HepG2 (cell line): ENCODE measurements around the gene TBX3. TPM values are rescaled to one million over a fixed set of nuclear protein-coding genes. Genes with fewer than 3 reads are reported as not detected.

Experiments
- ARNTL ChIP-seq: sonication (generic); formaldehyde crosslinking; IDR thresholded peaks from 2 replicates; pipeline ENCODE4 v1.4.0; 2020; ENCODE audit warnings: mild to moderate bottlenecking, missing genetic modification reagents
- CAMTA2 ChIP-seq: sonication (generic); formaldehyde crosslinking; IDR thresholded peaks from 2 replicates; pipeline ENCODE4 v1.4.0; 2020; ENCODE audit warnings: mild to moderate bottlenecking, missing genetic modification reagents, borderline replicate concordance
- ELF4 ChIP-seq: sonication (generic); formaldehyde crosslinking; IDR thresholded peaks from 2 replicates; pipeline ENCODE4 v1.5.0; 2020; ENCODE audit warnings: missing genetic modification reagents, mild to moderate bottlenecking, moderate library complexity, borderline replicate concordance
- FOXJ3 ChIP-seq: sonication (generic); formaldehyde crosslinking; IDR thresholded peaks from 2 replicates; pipeline ENCODE4 v1.4.0; 2020; ENCODE audit warnings: missing genetic modification reagents, mild to moderate bottlenecking, borderline replicate concordance
- KAT7 ChIP-seq: IDR thresholded peaks from 2 replicates; pipeline ENCODE4 v1.6.1; 2018; ENCODE audit warnings: borderline replicate concordance, missing compliant biosample characterization
- KLF16 ChIP-seq, 2 experiments: sonication (generic) in 1 of 2; formaldehyde crosslinking in 1 of 2; IDR thresholded peaks; 2 replicates each; pipeline versions ENCODE4 v1.6.1 to v1.8.0; 2016 to 2023; ENCODE audit warnings: missing genetic modification reagents in 2 of 2, missing compliant biosample characterization in 1 of 2
- MEIS2 ChIP-seq: sonication (generic); formaldehyde crosslinking; IDR thresholded peaks from 2 replicates; pipeline ENCODE4 v1.9.0; 2021; ENCODE audit warnings: mild to moderate bottlenecking, missing genetic modification reagents
- PPARG ChIP-seq: conservative IDR thresholded peaks from 2 replicates; pipeline ENCODE4 v1.6.1; 2016; ENCODE audit warnings: missing biosample characterization, missing genetic modification reagents
- RBM22 ChIP-seq: fragments of 200-400 bp; formaldehyde crosslinking; optimal IDR thresholded peaks from 2 replicates; pipeline ENCODE3; 2017; ENCODE audit warnings: mild to moderate bottlenecking, low read length, moderate library complexity
- SMARCC2 ChIP-seq: fragments of 450-650 bp; IDR thresholded peaks from 2 replicates; pipeline ENCODE4 v1.6.1; 2017; ENCODE audit warnings: antibody characterized with exemption, mild to moderate bottlenecking
- SRY ChIP-seq: sonication (generic); formaldehyde crosslinking; IDR thresholded peaks from 2 replicates; pipeline ENCODE4 v1.8.0; 2022; ENCODE audit warnings: mild to moderate bottlenecking, missing genetic modification reagents
- TBP ChIP-seq: sonication (generic); formaldehyde crosslinking; IDR thresholded peaks from 2 replicates; pipeline ENCODE4 v1.5.0; 2020; ENCODE audit warnings: missing genetic modification reagents
- TOE1 ChIP-seq: sonication (generic); formaldehyde crosslinking; IDR thresholded peaks from 2 replicates; pipeline ENCODE4 v1.4.0; 2020; ENCODE audit warnings: mild to moderate bottlenecking, missing genetic modification reagents
- TSC22D2 ChIP-seq: sonication (generic); formaldehyde crosslinking; IDR thresholded peaks from 2 replicates; pipeline ENCODE4 v1.5.1; 2020; ENCODE audit warnings: missing genetic modification reagents, mild to moderate bottlenecking, borderline replicate concordance
- YEATS4 ChIP-seq: sonication (generic); formaldehyde crosslinking; IDR thresholded peaks from 2 replicates; pipeline ENCODE4 v1.4.0; 2020; ENCODE audit warnings: missing genetic modification reagents, borderline replicate concordance
- ZFP82 ChIP-seq: sonication (generic); formaldehyde crosslinking; IDR thresholded peaks from 2 replicates; pipeline ENCODE4 v1.5.1; 2020; ENCODE audit warnings: mild to moderate bottlenecking, missing genetic modification reagents, borderline replicate concordance
- ZNF101 ChIP-seq: sonication (generic); formaldehyde crosslinking; IDR thresholded peaks from 2 replicates; pipeline ENCODE4 v1.4.0; 2020; ENCODE audit warnings: mild to moderate bottlenecking, low read depth, missing genetic modification reagents, borderline replicate concordance
- ZNF543 ChIP-seq: sonication (generic); formaldehyde crosslinking; IDR thresholded peaks from 2 replicates; pipeline ENCODE4 v1.4.0; 2020; ENCODE audit warnings: mild to moderate bottlenecking, missing genetic modification reagents
- ZNF564 ChIP-seq: sonication (generic); formaldehyde crosslinking; IDR thresholded peaks from 2 replicates; pipeline ENCODE4 v1.8.1; 2023; ENCODE audit warnings: mild to moderate bottlenecking, missing genetic modification reagents
- ZNF878 ChIP-seq: sonication (generic); formaldehyde crosslinking; IDR thresholded peaks from 2 replicates; pipeline ENCODE4 v1.8.1; 2023; ENCODE audit warnings: mild to moderate bottlenecking, missing genetic modification reagents, moderate library complexity
- polyA plus RNA-seq, 8 experiments: library from polyadenylated mRNA; depleted of rRNA in 3 of 8; stranded (reverse) in 7 of 8; unstranded in 1 of 8; fragments of >200 nt; fragmentation: Illumina TruSeq in 4 of 8; extraction: Trizol in 4 of 8; gene quantifications; 2 replicates each; pipeline versions ENCODE4 v1.2.1 to v1.2.3, GENCODE V29; 2011 to 2016; ENCODE audit warnings: low read depth in 4 of 8, missing spikeins in 1 of 8, mixed read lengths in 1 of 8; ENCODE audit not compliant: insufficient read depth in 1 of 8
- total RNA-seq, 5 experiments: library from RNA; depleted of rRNA; stranded (reverse); fragments of >200 nt; fragmentation: Illumina TruSeq; extraction: Trizol; gene quantifications; 2 replicates each; pipeline ENCODE4 v1.2.3, GENCODE V29; 2016; ENCODE audit warnings: low read depth in 1 of 5
- TF ChIP-seq, protein P1 (sequence below): sonication (generic); formaldehyde crosslinking; IDR thresholded peaks from 2 replicates; pipeline ENCODE4 v1.8.1; 2022; ENCODE audit warnings: low read depth, mild to moderate bottlenecking, missing genetic modification reagents
- TF ChIP-seq, protein P2 (sequence below): sonication (generic); formaldehyde crosslinking; IDR thresholded peaks from 2 replicates; pipeline ENCODE4 v1.5.0; 2020; ENCODE audit warnings: missing genetic modification reagents
- TF ChIP-seq, protein P3 (sequence below): sonication (generic); formaldehyde crosslinking; IDR thresholded peaks from 2 replicates; pipeline ENCODE4 v1.8.1; 2023; ENCODE audit warnings: mild to moderate bottlenecking, inconsistent platforms, moderate library complexity, missing genetic modification reagents, borderline replicate concordance
- TF ChIP-seq, protein P4 (sequence below): IDR thresholded peaks from 2 replicates; pipeline ENCODE4 v1.6.1; 2016; ENCODE audit warnings: missing compliant biosample characterization, missing genetic modification reagents, borderline replicate concordance

TBX3 gene
- total and polyA plus RNA-seq, 2 of the 13 experiments (the other 11 are each of a cell fraction or from before 2014, with no cell fraction given) = 27.1 to 42.4 TPM

DNA sequence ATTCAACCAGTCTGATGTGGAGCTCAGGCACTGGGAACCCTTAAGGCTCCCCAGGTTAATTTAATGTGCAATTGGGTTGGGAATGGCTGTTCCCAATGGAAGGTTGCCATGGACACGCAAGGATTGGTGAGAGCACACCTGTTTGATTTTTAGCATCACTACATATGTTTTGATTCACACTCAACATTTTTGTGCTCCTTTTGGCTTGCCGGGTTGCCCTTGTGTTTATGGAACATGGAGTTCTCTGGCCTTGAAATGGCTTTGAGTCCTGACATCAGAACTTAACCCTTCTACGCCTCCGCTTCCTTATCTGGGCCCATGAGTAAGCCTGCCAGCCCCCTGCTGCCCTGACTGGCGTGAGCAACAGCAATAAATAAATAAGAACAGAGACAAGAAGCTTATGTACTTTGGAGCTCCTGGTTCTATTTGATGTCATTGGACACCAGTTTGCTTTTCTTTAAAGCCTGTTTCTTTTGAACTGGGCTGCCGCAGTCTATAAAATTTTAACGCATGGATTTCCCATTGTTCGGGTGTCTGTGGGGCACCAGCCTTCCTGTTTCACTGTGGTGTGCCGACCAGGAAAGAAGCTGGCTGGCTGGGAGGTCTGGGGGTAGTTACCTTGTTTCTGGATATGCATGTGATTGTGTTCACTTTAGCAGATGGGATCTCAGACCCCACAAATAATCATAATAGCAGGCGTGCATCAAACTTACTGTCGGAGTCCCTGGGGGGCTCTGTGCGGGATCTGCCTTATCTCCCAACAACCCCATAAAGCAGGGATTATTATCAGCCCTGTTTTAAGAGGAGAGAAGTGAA lies 27.8 kb downstream of the TBX3 start (continued):
- TF ChIP-seq KLF16 (CRISPR knock-in tag; IDR thresholded peaks at IDR 0.05) = peak in 1 of 2 experiments; percentile 61; a peak in 1 of 4 replicates
- TF ChIP-seq ZNF543 (CRISPR knock-in tag) = peak; percentile 42; the same call in 1 of the 2 replicates
- TF ChIP-seq ZFP82 (CRISPR knock-in tag) = no peak
- 0 out of 2 replicates have a peak, but pooled peaks have one; percentile 37 for TF ChIP-seq ARNTL (CRISPR knock-in tag)
- TF ChIP-seq ZNF101 = no peak
- peak; percentile 70 for TF ChIP-seq MEIS2 (CRISPR knock-in tag)
- TF ChIP-seq, protein P1, sequence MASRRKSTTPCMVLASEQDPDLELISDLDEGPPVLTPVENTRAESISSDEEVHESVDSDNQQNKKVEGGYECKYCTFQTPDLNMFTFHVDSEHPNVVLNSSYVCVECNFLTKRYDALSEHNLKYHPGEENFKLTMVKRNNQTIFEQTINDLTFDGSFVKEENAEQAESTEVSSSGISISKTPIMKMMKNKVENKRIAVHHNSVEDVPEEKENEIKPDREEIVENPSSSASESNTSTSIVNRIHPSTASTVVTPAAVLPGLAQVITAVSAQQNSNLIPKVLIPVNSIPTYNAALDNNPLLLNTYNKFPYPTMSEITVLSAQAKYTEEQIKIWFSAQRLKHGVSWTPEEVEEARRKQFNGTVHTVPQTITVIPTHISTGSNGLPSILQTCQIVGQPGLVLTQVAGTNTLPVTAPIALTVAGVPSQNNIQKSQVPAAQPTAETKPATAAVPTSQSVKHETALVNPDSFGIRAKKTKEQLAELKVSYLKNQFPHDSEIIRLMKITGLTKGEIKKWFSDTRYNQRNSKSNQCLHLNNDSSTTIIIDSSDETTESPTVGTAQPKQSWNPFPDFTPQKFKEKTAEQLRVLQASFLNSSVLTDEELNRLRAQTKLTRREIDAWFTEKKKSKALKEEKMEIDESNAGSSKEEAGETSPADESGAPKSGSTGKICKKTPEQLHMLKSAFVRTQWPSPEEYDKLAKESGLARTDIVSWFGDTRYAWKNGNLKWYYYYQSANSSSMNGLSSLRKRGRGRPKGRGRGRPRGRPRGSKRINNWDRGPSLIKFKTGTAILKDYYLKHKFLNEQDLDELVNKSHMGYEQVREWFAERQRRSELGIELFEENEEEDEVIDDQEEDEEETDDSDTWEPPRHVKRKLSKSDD = 0 out of 2 replicates have a peak, but pooled peaks have one; percentile 60
- TF ChIP-seq TBP = no peak
- TF ChIP-seq ELF4 (CRISPR knock-in tag) = no peak
- no peak for TF ChIP-seq ZNF878 (CRISPR knock-in tag)
- TF ChIP-seq ZNF564 (CRISPR knock-in tag) = no peak
- peak; percentile 13; the same call in 1 of the 2 replicates for TF ChIP-seq KAT7 (CRISPR knock-in tag)
- no peak for TF ChIP-seq SRY (CRISPR knock-in tag)
- TF ChIP-seq, protein P2, sequence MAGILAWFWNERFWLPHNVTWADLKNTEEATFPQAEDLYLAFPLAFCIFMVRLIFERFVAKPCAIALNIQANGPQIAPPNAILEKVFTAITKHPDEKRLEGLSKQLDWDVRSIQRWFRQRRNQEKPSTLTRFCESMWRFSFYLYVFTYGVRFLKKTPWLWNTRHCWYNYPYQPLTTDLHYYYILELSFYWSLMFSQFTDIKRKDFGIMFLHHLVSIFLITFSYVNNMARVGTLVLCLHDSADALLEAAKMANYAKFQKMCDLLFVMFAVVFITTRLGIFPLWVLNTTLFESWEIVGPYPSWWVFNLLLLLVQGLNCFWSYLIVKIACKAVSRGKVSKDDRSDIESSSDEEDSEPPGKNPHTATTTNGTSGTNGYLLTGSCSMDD (CRISPR knock-in tag) = no peak
- TF ChIP-seq, protein P3, sequence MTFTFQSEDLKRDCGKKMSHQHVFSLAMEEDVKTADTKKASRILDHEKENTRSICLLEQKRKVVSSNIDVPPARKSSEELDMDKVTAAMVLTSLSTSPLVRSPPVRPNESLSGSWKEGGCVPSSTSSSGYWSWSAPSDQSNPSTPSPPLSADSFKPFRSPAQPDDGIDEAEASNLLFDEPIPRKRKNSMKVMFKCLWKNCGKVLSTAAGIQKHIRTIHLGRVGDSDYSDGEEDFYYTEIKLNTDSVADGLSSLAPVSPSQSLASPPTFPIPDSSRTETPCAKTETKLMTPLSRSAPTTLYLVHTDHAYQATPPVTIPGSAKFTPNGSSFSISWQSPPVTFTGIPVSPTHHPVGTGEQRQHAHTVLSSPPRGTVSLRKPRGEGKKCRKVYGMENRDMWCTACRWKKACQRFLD (CRISPR knock-in tag) = no peak
- peak; percentile 84; the same call in 1 of the 2 replicates for TF ChIP-seq FOXJ3 (CRISPR knock-in tag)
- no peak for TF ChIP-seq YEATS4
- no peak for TF ChIP-seq RBM22
- TF ChIP-seq, protein P4, sequence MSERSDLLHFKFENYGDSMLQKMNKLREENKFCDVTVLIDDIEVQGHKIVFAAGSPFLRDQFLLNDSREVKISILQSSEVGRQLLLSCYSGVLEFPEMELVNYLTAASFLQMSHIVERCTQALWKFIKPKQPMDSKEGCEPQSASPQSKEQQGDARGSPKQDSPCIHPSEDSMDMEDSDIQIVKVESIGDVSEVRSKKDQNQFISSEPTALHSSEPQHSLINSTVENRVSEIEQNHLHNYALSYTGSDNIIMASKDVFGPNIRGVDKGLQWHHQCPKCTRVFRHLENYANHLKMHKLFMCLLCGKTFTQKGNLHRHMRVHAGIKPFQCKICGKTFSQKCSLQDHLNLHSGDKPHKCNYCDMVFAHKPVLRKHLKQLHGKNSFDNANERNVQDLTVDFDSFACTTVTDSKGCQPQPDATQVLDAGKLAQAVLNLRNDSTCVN (CRISPR knock-in tag) = no peak
- peak; percentile 68 for TF ChIP-seq PPARG
- no peak for TF ChIP-seq CAMTA2 (CRISPR knock-in tag)
- no peak for TF ChIP-seq TOE1 (CRISPR knock-in tag)
- no peak for TF ChIP-seq SMARCC2
- no peak for TF ChIP-seq TSC22D2
